Body of pancreas (tissue), 4 donors: Measurements from ENCODE around the gene CCDC57.

Source experiments
- CTCF ChIP-seq, 7 experiments: fragments of 450-650 bp in 4 of 7; fragments of 200-600 bp in 3 of 7; sonication (generic) in 3 of 7; IDR thresholded peaks; one replicate each; pipeline ENCODE4 v1.5.1; 2016 to 2019; ENCODE audit warnings: antibody characterized with exemption in 7 of 7
- POLR2A ChIP-seq, 3 donors: fragments of 450-650 bp; IDR thresholded peaks; one replicate each; pipeline ENCODE4 v1.6.1; 2016; ENCODE audit warnings: antibody characterized with exemption in 3 of 3, mild to moderate bottlenecking in 2 of 3

- TF ChIP-seq CTCF (IDR thresholded peaks at IDR 0.05) (no peak), POLR2A (IDR thresholded peaks at IDR 0.05) (no peak)
Observed at GRCh38 chr17:82242977-82243647, 30.5 kb upstream of the CCDC57 start.
